Ishikawa (cell line): ENCODE data around the gene LONP1.
A peak's percentile ranks its signal among the peaks of the same experiment; 100 is the strongest.

ENCODE experiments used
- CEBPB ChIP-seq: IDR thresholded peaks from 2 replicates; pipeline ENCODE4 v1.6.1; 2012
- CREB1 ChIP-seq: IDR thresholded peaks from 2 replicates; pipeline ENCODE4 v1.6.1; 2012; ENCODE audit warnings: low read depth
- EGR1 ChIP-seq: IDR thresholded peaks from 2 replicates; pipeline ENCODE4 v1.6.1; 2012
- EP300 ChIP-seq: IDR thresholded peaks from 2 replicates; pipeline ENCODE4 v1.6.1; 2012; ENCODE audit warnings: borderline replicate concordance
- FOXM1 ChIP-seq: IDR thresholded peaks from 2 replicates; pipeline ENCODE4 v1.6.1; 2012; ENCODE audit warnings: low read depth, borderline replicate concordance
- MAX ChIP-seq: IDR thresholded peaks from 2 replicates; pipeline ENCODE4 v1.6.1; 2012
- NFIC ChIP-seq: IDR thresholded peaks from 2 replicates; pipeline ENCODE4 v1.6.1; 2012
- RAD21 ChIP-seq: IDR thresholded peaks from 2 replicates; pipeline ENCODE4 v1.6.1; 2012; ENCODE audit warnings: low read depth
- REST ChIP-seq: IDR thresholded peaks from 2 replicates; pipeline ENCODE4 v1.6.1; 2012; ENCODE audit warnings: low read depth, mild to moderate bottlenecking
- TAF1 ChIP-seq: IDR thresholded peaks from 2 replicates; pipeline ENCODE4 v1.6.1; 2012; ENCODE audit warnings: low read depth, mild to moderate bottlenecking
- TCF12 ChIP-seq: IDR thresholded peaks from 2 replicates; pipeline ENCODE4 v1.6.1; 2012; ENCODE audit warnings: low read depth
- TEAD4 ChIP-seq: IDR thresholded peaks from 2 replicates; pipeline ENCODE4 v1.6.1; 2012
- USF1 ChIP-seq: IDR thresholded peaks from 2 replicates; pipeline ENCODE4 v1.6.1; 2012
- YY1 ChIP-seq: IDR thresholded peaks from 2 replicates; pipeline ENCODE4 v1.6.1; 2012; ENCODE audit warnings: low read depth
- ZBTB7A ChIP-seq: IDR thresholded peaks from 2 replicates; pipeline ENCODE4 v1.6.1; 2012; ENCODE audit warnings: low read depth

Gene LONP1

DNA sequence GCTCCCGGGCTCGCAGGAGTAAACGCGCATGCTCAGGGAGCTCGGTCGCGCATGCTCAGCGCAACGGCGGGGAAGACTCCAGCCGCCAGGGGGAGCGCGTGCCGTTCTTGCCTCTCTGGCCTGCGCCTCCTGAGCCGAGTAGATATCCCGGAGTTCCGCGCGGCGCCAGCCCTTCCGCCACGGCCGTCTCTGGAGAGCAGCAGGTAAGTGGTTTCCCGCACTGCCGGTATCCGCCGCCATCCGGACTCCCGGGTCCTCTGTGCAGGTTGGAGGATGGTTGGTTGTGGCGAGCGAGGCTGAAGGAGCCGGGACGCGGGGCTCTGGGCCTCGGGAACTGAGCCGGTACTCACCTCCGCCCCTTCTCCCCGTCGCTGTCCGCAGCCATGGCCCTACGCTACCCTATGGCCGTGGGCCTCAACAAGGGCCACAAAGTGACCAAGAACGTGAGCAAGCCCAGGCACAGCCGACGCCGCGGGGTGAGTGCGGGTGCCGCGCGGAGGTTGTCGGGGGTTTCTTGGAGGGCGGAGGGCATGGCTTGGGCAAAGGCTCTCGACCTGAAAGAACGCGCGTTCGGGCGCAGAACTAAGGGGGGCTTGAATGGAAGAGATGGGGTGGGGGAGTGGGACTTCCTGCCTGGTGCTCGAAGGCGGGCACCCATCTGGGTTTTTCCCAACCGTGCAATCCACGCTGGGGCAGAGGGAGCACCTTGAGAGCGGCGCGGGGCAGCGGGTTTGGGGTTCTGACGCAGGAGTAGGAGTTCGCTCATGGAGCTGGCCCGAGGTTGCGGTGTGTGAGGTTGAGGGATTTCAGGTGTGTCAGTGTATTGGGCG is 29.6 kb downstream of the LONP1 start, which contains the start of gene RPL36:
Gene RPL36, plus strand, starts transcription at position 171 of the 830 bp plus-strand sequence. Its CDS starts 213 bp downstream, at position 384.
- TF ChIP-seq CEBPB = no peak; the same call in 1 of the 2 replicates
- TF ChIP-seq TAF1 = peak; percentile 100
- TF ChIP-seq NFIC = 0 out of 2 replicates have a peak, but pooled peaks have one; percentile 14
- TF ChIP-seq YY1 = peak; percentile 83
- TF ChIP-seq USF1 = peak; percentile 26; the same call in 1 of the 2 replicates
- TF ChIP-seq CREB1 = no peak
- TF ChIP-seq TCF12 = peak; percentile 77
- no peak for TF ChIP-seq EP300
- no peak for TF ChIP-seq FOXM1
- TF ChIP-seq MAX = peak; percentile 92
- no peak for TF ChIP-seq ZBTB7A

DNA sequence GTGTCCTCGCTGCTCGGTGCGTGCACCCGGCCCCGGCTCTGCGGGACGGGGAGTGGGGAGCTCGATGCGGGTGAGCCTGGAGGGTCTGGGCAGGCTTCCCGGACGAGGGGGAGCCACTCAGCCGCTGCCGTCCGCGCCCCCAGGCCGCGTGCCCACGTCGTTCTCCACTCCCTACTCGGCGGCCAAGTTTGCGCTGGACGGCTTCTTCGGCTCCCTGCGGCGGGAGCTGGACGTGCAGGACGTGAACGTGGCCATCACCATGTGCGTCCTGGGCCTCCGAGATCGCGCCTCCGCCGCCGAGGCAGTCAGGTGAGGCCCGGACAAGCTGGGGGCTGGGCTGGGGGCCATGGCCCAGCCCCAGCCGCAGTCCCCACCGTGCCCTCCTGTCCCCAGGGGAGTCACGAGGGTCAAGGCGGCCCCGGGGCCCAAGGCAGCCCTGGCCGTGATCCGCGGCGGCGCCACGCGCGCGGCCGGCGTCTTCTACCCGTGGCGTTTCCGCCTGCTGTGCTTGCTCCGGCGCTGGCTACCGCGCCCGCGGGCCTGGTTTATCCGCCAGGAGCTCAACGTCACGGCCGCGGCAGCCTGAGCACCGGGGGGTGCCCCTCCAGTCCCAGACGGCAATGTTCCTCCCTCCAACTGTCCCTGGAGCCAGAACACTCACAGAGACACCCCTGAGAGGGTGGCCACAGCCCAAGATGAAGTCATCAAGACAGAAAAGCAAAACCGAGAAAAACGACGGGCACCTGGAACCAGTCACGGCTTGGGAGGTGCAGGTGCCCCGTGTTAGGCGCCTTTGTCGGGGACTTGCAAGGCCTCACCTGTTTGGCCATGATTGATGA is 32.4 kb downstream of the LONP1 start:
- TF ChIP-seq CREB1 (no peak), EGR1 (no peak), TEAD4 (no peak), ZBTB7A (no peak), FOXM1 (no peak)

- TF ChIP-seq RAD21 (peak; percentile 33; the same call in 1 of the 2 replicates), YY1 (0 out of 2 replicates have a peak, but pooled peaks have one; percentile 33), TCF12 (no peak), MAX (peak; percentile 51; the same call in 1 of the 2 replicates), CREB1 (peak; percentile 66; the same call in 1 of the 2 replicates)
Observed at GRCh38 chr19:5686647-5687359, 33.1 kb downstream of the LONP1 start.

GRCh38 chr19:5686326-5686646 is 33.7 kb downstream of the LONP1 start:
- peak; percentile 25; the same call in 1 of the 2 replicates for TF ChIP-seq USF1
- no peak for TF ChIP-seq RAD21

GRCh38 chr19:5684694-5685430 is 35.1 kb downstream of the LONP1 start:
- TF ChIP-seq TEAD4 = no peak
- TF ChIP-seq FOXM1 = no peak
- TF ChIP-seq TAF1 = no peak
- TF ChIP-seq USF1 = no peak
- no peak for TF ChIP-seq TCF12
- no peak for TF ChIP-seq YY1

GRCh38 chr19:5683177-5683886 is 36.6 kb downstream of the LONP1 start:
- TF ChIP-seq CREB1 (no peak), RAD21 (no peak), EP300 (no peak), TCF12 (no peak), YY1 (no peak), NFIC (no peak), MAX (no peak), FOXM1 (no peak), ZBTB7A (no peak), EGR1 (no peak), REST (no peak), USF1 (no peak), CEBPB (no peak), TEAD4 (no peak), TAF1 (no peak)
